Measurements from ENCODE around the gene CNTNAP2.
"Not testable (repeated sequence)": the region's sequence is repeated elsewhere in the genome, so short reads cannot be mapped to it uniquely, and the experiment has no call there.

The CNTNAP2 gene

GRCh38 chr7:147775516-147776284 is 1659.1 kb downstream of the CNTNAP2 start:
- no peaks in the 10 kb centered on the region for H3K36me3 Mint-ChIP-seq (ENCODE audit: insufficient read depth)
- H3K27ac Mint-ChIP-seq, result no peak overlapping the region
- no peak for DNase-seq

DNA sequence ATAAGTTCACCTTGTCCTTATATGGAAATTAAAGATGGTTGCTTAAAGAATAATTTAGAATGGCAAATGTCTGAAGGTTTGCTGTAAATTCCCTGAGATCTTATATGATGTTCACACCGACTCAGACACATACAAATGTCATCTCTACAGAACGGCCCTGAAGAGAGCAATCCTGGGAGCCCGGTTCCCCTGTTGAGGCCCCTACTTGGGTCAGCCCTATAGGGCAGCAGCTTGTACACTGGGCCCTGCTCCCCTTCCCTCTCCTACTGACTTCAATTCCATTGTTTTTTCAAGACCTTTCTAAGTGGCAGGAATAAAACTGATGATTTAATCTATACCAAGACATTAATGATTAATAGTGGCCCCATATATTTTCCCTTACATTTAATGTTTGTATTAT is 1660.7 kb downstream of the CNTNAP2 start:
- Mint-ChIP-seq H3K4me1 (ENCODE audit: low read depth in 2 of 2) (no peaks in the 10 kb centered on the region), H3K4me3 (no peak overlapping the region)

More at GRCh38 chr7:147775516-147776284, 1659.1 kb downstream of the CNTNAP2 start:
- no peak for ATAC-seq (replicated peaks)
- Mint-ChIP-seq H3K4me3 (no peak overlapping the region), H3K4me1 (ENCODE audit: low read depth in 2 of 2) (no peaks in the 10 kb centered on the region), H3K9me3 (peaks cover 2 to 4% of the 10 kb centered on the region in 2 donors), H3K27me3 (no peaks in the 10 kb centered on the region)

GRCh38 chr7:147779949-147780348 is 1663.3 kb downstream of the CNTNAP2 start:
- H3K9me3 Mint-ChIP-seq, result peaks cover 4 to 11% of the 10 kb centered on the region in 2 donors
- no peak for DNase-seq
- H3K4me1 Mint-ChIP-seq (ENCODE audit: low read depth in 2 of 2), result no peaks in the 10 kb centered on the region
- no peaks in the 10 kb centered on the region for H3K36me3 Mint-ChIP-seq (ENCODE audit: insufficient read depth)
- H3K4me3 Mint-ChIP-seq, result no peak overlapping the region
- no peaks in the 10 kb centered on the region for H3K27me3 Mint-ChIP-seq
- no peak for ATAC-seq (replicated peaks)
- no peak overlapping the region for H3K27ac Mint-ChIP-seq

More for the DNA sequence above, 1660.7 kb downstream of the CNTNAP2 start:
- DNase-seq, result no peak
- Mint-ChIP-seq H3K36me3 (ENCODE audit: insufficient read depth) (no peaks in the 10 kb centered on the region), H3K27ac (no peak overlapping the region), H3K27me3 (no peaks in the 10 kb centered on the region), H3K9me3 (peaks cover 0 to 4% of the 10 kb centered on the region in 2 donors)
- ATAC-seq (replicated peaks), result no peak

DNA sequence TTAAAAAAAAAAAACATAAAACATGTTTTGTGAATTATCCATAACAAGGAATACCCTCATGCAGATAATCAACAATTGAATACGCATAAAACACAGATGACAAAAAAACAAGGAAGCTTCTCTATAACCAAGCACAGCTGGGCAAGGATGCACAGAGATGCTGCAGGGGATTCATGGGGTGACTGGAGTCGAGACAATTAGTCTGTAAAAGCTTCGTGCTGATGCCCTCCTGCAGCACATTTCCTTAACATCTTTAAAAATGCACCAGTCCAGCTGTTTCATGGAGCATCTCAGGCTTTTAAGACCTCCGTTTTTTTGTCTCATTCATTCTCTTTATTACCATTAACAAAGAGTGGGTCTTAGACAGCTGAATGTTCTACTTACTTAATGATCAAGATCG is 1680.0 kb downstream of the CNTNAP2 start:
- Mint-ChIP-seq H3K9me3 (peaks cover 4 to 8% of the 10 kb centered on the region in 2 donors), H3K27me3 (no peaks in the 10 kb centered on the region), H3K36me3 (ENCODE audit: insufficient read depth) (no peaks in the 10 kb centered on the region), H3K4me1 (ENCODE audit: low read depth in 2 of 2) (no peaks in the 10 kb centered on the region), H3K4me3 (no peak overlapping the region), H3K27ac (no peak overlapping the region)
- ATAC-seq (replicated peaks), result no peak
- DNase-seq, result no peak

- H3K27me3 Mint-ChIP-seq, result no peaks in the 10 kb centered on the region
- no peaks in the 10 kb centered on the region for H3K4me1 Mint-ChIP-seq (ENCODE audit: low read depth in 2 of 2)
- no peak for DNase-seq
- H3K36me3 Mint-ChIP-seq (ENCODE audit: insufficient read depth), result no peaks in the 10 kb centered on the region
- ATAC-seq (replicated peaks), result no peak
- no peak overlapping the region for H3K27ac Mint-ChIP-seq
- peaks cover 1 to 8% of the 10 kb centered on the region in 2 donors for H3K9me3 Mint-ChIP-seq
- H3K4me3 Mint-ChIP-seq, result no peak overlapping the region
Measured at GRCh38 chr7:147798001-147798400, 1681.4 kb downstream of the CNTNAP2 start.

DNA sequence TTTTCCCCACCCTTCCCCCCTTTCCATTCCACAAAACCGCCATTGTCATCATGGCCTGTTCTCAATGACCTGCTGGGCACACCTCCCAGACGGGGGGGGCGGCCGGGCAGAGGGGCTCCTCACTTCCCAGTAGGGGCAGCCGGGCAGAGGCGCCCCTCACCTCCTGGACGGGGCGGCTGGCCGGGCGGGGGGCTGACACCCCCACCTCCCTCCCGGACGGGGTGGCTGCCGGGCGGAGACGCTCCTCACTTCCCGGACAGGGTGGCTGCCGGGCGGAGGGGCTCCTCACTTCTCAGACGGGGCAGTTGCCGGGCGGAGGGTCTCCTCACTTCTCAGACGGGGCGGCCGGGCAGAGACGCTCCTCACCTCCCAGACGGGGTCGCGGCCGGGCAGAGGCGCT is 1685.2 kb downstream of the CNTNAP2 start:
- H3K4me1 Mint-ChIP-seq (ENCODE audit: low read depth in 2 of 2); ATAC-seq (replicated peaks); H3K27ac Mint-ChIP-seq; H3K27me3 Mint-ChIP-seq; H3K4me3 Mint-ChIP-seq; H3K36me3 Mint-ChIP-seq (ENCODE audit: insufficient read depth); DNase-seq: not testable (repeated sequence)
- H3K9me3 Mint-ChIP-seq, result peaks cover 3 to 16% of the 10 kb centered on the region in 2 donors

DNA sequence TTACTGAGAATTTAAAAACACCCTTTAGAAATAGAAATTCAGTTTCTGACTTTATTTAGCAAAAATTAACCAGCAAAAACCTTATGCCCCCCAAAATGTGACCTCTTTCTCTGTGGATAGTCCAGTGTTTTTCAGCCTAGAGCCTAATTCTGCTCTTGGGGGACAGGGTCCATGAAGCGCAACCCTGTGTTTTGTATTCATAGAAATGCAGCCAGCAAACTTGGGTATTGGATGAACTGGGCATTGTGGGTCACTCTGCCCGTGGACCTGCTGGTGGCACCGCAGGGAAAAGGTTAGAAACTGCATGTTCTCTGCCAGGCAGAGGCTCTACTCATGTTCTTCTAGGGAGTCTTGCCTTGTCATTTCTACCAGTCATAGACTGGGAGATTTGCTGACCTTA is 1686.5 kb downstream of the CNTNAP2 start:
- DNase-seq, result no peak
- Mint-ChIP-seq H3K4me3 (no peak overlapping the region), H3K36me3 (ENCODE audit: insufficient read depth) (no peaks in the 10 kb centered on the region), H3K27me3 (no peaks in the 10 kb centered on the region), H3K27ac (no peak overlapping the region), H3K9me3 (peaks cover 4 to 16% of the 10 kb centered on the region in 2 donors), H3K4me1 (ENCODE audit: low read depth in 2 of 2) (no peaks in the 10 kb centered on the region)
- ATAC-seq (replicated peaks), result no peak

DNA sequence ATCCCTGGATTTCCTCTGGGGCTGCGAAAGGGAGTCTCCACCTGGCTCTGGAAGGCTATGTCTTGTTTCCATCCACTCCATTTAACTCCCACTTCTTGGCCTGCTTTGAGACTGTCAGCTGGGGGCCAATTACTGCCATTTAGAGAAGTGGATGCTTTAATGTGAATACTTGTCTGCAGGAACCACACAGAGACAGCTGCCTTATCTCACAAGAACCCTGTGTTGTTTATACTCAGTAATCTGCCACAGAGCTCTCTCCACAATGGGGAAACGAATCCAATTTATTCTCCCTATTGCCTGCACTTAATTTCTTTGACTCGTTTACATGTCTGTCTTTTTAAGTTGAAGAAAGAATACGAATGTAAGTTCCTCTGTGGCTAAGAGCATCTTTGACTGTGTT is 1687.0 kb downstream of the CNTNAP2 start:
- Mint-ChIP-seq H3K4me1 (ENCODE audit: low read depth in 2 of 2) (no peaks in the 10 kb centered on the region), H3K27me3 (no peaks in the 10 kb centered on the region), H3K36me3 (ENCODE audit: insufficient read depth) (no peaks in the 10 kb centered on the region), H3K9me3 (peaks cover 4 to 14% of the 10 kb centered on the region in 2 donors), H3K27ac (no peak overlapping the region), H3K4me3 (no peak overlapping the region)
- no peak for ATAC-seq (replicated peaks)
- DNase-seq, result no peak

- Mint-ChIP-seq H3K4me1 (ENCODE audit: low read depth in 2 of 2) (no peaks in the 10 kb centered on the region), H3K27me3 (no peaks in the 10 kb centered on the region), H3K9me3 (peaks cover 4 to 10% of the 10 kb centered on the region in 2 donors), H3K36me3 (ENCODE audit: insufficient read depth) (no peaks in the 10 kb centered on the region), H3K4me3 (no peak overlapping the region), H3K27ac (no peak overlapping the region)
- ATAC-seq (replicated peaks) (no peak), DNase-seq (no peak)
Measured at GRCh38 chr7:147804032-147804431, 1687.4 kb downstream of the CNTNAP2 start.

DNA sequence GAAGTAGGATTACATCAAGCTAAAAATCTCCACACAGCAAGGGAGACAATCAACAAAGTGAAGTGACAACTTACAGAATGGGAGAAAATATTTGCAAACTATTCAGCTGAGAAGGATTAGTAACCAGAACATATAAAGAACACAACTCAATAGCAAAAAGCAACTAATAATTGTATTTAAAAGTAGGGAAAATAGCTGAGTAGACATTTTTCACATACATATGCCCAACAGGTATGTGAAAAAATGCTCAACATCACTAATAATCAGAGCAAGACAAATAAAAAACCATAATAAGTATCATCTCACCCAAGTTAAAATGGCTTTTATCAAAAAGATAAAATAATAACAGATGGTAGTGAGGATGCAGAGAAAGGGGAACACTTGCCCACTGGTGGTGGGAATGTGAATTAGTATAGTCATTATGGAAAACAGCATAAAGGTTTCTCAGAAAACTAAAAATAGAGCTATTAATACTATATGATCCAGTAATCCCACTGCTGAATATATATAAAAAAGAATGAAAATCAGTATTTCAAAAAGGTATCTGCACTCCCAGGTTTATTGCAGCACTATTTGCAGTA is 1689.5 kb downstream of the CNTNAP2 start:
- ATAC-seq (replicated peaks) (no peak), DNase-seq (no peak)
- Mint-ChIP-seq H3K4me1 (ENCODE audit: low read depth in 2 of 2) (no peaks in the 10 kb centered on the region), H3K4me3 (no peak overlapping the region), H3K9me3 (peaks cover 6 to 8% of the 10 kb centered on the region in 2 donors), H3K27ac (no peak overlapping the region), H3K36me3 (ENCODE audit: insufficient read depth) (no peaks in the 10 kb centered on the region), H3K27me3 (no peaks in the 10 kb centered on the region)

GRCh38 chr7:147809786-147810185 is 1693.2 kb downstream of the CNTNAP2 start:
- Mint-ChIP-seq H3K27me3 (no peaks in the 10 kb centered on the region), H3K4me1 (ENCODE audit: low read depth in 2 of 2) (no peaks in the 10 kb centered on the region), H3K36me3 (ENCODE audit: insufficient read depth) (no peaks in the 10 kb centered on the region), H3K27ac (no peak overlapping the region), H3K9me3 (peaks cover 6 to 11% of the 10 kb centered on the region in 2 donors), H3K4me3 (no peak overlapping the region)
- no peak for DNase-seq
- ATAC-seq (replicated peaks), result no peak

GRCh38 chr7:147810269-147810668 is 1693.7 kb downstream of the CNTNAP2 start:
- ATAC-seq (replicated peaks), result no peak

DNA sequence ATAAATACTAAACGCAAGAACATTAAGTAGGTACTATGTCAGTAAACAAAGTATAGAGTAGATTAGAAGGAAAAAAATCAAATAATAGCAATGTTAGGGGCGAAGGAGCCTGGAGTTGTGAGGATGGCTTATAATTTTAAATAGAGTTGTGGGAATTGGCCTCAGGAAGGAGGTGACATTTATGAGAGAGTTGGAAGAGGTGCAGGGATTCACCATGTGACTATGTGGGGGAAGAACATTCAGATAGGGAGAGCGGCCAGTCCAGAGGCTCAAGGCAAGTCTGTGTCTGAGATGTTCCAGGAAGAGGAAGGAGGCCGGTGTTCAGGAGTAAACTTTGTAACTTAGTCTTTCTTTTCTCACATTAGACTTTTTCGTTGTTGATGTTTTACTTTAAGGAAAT is 1695.3 kb downstream of the CNTNAP2 start:
- Mint-ChIP-seq H3K4me1 (ENCODE audit: low read depth in 2 of 2) (no peaks in the 10 kb centered on the region), H3K27me3 (no peaks in the 10 kb centered on the region), H3K36me3 (ENCODE audit: insufficient read depth) (no peaks in the 10 kb centered on the region), H3K9me3 (peaks cover 10 to 17% of the 10 kb centered on the region in 2 donors), H3K4me3 (no peak overlapping the region), H3K27ac (no peak overlapping the region)
- ATAC-seq (replicated peaks) (no peak), DNase-seq (no peak)

More at GRCh38 chr7:147810269-147810668, 1693.7 kb downstream of the CNTNAP2 start:
- H3K27me3 Mint-ChIP-seq, result no peaks in the 10 kb centered on the region
- H3K4me1 Mint-ChIP-seq (ENCODE audit: low read depth in 2 of 2), result no peaks in the 10 kb centered on the region
- H3K4me3 Mint-ChIP-seq, result no peak overlapping the region
- peaks cover 6 to 10% of the 10 kb centered on the region in 2 donors for H3K9me3 Mint-ChIP-seq
- no peaks in the 10 kb centered on the region for H3K36me3 Mint-ChIP-seq (ENCODE audit: insufficient read depth)
- DNase-seq, result no peak
- H3K27ac Mint-ChIP-seq, result no peak overlapping the region

DNA sequence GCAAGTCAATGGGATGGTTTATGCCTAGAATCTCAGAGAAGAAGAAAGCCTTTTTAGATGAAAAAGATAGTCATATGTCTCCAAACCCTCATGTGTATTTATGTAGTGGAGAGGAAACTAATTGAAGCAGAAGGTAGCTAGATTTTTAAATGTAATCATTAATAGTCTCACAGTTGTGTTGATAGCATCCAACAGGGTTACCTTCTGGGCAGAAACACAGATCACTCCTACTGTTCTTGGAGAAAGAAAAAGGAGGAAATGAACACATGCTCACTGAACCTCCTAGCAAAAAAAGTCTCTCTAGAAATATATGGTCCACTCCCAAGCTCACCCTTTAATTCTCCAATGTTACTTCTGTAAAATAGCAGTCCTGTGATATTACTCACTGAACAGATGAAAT is 1696.7 kb downstream of the CNTNAP2 start:
- no peaks in the 10 kb centered on the region for H3K36me3 Mint-ChIP-seq (ENCODE audit: insufficient read depth)

More for the DNA sequence above, 1696.7 kb downstream of the CNTNAP2 start:
- H3K4me3 Mint-ChIP-seq, result no peak overlapping the region
- DNase-seq, result no peak
- no peaks in the 10 kb centered on the region for H3K27me3 Mint-ChIP-seq
- ATAC-seq (replicated peaks), result no peak
- H3K27ac Mint-ChIP-seq, result no peak overlapping the region
- peaks cover 9 to 22% of the 10 kb centered on the region in 2 donors for H3K9me3 Mint-ChIP-seq
- no peaks in the 10 kb centered on the region for H3K4me1 Mint-ChIP-seq (ENCODE audit: low read depth in 2 of 2)

Data from effector memory CD8-positive, alpha-beta T cell (primary cell).